CD4-positive, alpha-beta T cell treated with Interferon alpha-2 for 1 hour (primary cell): ENCODE results near the gene SPRED2.

ENCODE experiments used
- DNase-seq, 2 donors: peaks; one replicate each; pipeline ENCODE4 v3.0.0-alpha.2; 2020 to 2022

The SPRED2 gene

GRCh38 chr2:65273344-65273743, 159.1 kb downstream of the SPRED2 start:
- DNase-seq: no peak

GRCh38 chr2:65268957-65269356, 163.4 kb downstream of the SPRED2 start:
- no peak for DNase-seq

- no peak for DNase-seq
Measured at GRCh38 chr2:65267008-65267407, 165.4 kb downstream of the SPRED2 start.

DNA sequence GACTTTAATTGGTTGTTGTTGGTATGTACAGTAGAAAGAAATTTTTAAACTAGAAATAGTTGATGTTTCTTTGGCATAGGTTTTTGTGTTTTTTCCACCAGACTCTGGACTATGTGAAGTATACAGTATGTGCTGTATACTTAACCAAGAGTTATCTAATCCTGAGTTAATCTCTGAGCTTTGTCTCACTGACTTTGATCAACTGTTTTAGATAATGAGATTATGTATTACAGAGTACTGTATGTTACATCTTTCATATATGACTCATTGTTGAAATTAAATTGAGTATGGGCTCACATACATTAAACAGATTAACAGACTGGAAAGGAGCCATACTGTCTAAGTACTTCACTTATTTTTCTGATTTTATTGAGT, 166.7 kb downstream of the SPRED2 start:
- DNase-seq: no peak

- DNase-seq: peak in 1 of 2 donors; percentile 33
Measured at GRCh38 chr2:65264821-65265670, 167.4 kb downstream of the SPRED2 start.

- no peak for DNase-seq
Measured at GRCh38 chr2:65263986-65264385, 168.4 kb downstream of the SPRED2 start.

DNA sequence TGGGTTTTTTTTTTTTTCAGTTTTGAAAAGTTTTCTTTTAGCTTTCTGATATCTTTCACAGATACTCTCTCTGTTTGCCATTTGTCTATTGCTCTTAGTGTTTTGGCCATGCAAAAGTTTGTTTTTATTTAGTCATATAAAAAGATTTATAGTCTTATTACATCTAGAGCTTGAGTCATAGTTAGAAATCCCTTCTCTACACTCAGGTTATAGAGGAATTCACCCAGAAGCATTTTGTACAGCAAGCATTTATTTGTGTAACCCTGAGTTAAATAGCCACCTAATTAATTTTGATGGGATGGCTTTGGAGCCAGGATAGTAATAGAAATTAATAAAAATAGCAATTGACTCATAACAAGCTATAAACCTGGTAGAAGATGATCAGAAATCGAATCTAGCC, 169.1 kb downstream of the SPRED2 start:
- DNase-seq: no peak

GRCh38 chr2:65261676-65262075, 170.7 kb downstream of the SPRED2 start:
- DNase-seq: no peak
